ENCODE measurements around the gene BCAP31.
"Not testable (repeated sequence)": the region's sequence is repeated elsewhere in the genome, so short reads cannot be mapped to it uniquely, and the experiment has no call there.

The BCAP31 gene

DNA sequence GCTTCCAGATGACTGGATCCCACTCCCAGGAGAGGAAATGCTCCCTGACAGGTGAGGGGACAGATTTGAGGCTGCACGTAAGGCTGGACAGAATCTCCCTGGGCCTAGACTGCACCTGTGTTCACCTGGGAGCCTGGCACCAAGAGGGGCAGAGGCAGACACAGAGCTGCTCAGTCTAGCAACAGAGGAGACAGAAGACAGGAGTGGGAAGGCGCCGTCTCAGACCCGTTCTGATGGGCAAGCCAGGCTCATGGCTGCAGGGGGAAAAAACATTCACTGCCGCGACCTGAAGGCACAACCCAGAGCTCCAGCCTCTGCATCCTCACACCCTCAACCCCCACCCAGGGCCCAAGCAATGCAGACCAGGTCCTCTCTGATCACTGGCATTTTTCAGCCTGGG, 16.8 kb downstream of the BCAP31 start:
- DNase-seq: no peak

DNA sequence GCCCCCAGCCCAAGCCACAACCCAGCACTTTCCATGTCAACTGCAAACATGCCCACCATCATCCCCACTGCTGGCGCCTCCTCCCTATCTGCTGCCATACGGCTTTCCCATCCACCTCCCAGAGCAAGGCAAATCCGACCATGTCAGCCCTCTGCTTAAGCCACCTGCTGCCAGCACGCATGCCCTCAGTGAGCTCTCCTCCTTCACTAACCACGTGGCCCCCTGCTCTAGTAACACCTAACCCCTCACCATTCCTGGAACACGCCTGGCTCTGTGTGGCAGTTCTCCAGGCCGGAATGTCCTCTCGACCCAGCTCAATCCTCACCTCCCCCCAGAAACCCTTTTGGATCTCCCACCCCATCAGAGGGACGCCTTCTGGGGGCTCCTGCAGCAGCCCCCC, 17.4 kb downstream of the BCAP31 start:
- DNase-seq: no peak

DNA sequence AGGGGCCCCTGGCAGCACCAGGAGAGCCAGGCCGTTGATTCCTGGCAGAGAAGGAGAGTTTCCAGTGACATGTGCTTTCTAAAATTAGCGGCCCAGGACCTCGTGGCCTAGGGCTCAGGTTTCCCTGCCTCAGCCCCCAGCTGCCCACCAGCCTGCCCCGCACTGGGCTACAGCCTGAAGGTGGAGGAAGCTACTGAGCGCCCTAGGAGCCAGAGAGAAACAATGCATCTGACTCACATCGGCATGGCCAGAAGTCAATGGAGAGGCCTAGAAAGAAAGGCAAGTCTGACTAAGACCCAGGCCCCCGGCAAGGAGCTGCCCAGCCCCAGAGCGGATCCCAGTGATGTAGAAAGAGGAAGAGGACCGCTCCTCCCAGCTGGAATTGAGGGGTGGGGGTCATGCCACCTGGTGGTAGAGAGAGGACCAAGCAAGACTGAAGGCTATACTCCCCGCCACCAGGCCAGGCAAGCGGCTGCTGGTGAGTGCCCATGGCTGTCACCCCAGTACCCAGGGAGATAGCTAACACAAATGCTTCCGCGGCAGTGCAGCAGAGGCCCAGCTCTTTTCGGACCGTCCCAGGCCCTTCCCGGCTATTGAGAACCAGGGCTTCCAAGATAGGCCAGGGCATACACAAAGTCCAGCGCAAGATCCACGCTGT, 18.7 kb downstream of the BCAP31 start:
- DNase-seq: not testable (repeated sequence)

DNA sequence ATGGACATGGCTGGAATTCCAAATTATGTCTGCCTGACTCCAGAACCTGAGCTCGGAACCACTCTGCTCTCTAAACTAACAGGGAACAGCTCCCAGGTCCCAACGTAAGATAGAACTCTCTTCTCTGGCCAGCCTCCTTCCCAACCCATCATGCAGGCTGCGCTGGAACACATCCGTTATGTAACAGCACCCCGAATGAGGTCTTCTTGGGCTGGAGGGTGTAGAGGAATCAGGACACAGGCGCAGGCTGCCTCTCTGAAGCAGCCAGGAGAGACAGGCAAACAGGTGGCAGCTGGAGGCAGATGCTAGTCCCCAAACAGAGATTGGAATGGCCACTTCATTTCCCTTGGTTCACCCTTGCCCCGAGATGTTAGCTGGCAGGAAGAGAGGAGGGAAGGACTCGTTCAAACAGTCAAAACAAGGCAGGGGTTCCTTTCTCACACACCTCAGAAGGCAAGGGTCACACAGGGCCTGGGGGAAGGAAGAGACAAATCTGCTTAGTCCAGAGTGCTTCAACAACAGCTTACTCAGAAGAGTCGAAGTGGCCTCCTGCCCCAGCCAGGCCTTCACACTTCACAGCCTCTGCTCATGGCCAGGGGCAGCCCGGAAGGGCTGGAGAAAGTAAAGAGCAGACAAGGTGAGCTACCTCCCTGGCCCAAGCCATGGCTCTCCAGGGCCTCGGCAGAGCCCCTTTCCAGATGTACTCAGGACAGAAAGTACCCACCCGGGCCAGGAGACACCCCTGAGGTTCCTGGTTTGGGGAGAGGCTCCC, 19.4 kb downstream of the BCAP31 start:
- not testable (repeated sequence) for DNase-seq

DNA sequence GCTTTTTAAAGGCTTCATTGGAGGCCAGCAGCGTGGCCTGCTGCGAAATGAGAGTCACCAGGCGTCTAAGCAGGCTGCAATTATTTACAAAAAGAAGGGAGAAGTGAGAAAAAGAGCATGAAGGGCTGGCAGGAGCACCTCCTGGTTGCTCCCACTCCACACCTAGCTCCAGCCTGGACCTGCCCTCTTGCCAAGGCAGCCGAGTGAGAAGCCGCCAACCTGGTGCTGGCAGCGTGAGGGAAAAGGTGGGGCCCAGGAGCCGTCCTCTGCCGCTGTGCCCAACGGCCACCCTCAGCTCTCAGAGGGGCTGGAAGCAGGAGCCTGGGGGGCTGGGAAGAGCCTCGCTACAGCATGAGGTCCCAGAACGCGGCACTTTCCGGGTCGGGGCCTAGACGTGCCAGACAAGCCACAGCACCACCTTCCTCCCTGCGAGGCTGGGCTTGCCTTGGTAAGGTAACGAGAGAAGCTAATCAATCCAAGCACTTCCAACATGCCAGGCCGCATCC, 20.1 kb downstream of the BCAP31 start:
- DNase-seq: no peak

DNA sequence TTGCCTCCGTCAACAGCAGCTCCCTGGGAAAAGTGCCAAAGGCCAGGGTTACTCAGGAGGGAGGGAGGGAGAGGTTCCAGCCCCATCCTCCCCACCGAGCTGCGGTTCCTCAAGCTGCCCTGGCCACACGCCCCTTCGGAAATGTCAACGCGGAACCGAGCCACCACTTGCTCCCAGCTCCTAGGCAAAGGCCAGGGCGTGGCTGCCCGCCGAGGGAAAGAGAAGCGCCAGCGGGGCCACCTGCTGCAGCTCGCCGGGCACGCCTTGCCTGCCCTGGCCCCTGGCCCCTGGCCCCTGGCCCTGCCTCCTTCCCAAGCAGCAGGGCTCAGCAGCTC, 21.2 kb downstream of the BCAP31 start:
- DNase-seq: no peak

DNA sequence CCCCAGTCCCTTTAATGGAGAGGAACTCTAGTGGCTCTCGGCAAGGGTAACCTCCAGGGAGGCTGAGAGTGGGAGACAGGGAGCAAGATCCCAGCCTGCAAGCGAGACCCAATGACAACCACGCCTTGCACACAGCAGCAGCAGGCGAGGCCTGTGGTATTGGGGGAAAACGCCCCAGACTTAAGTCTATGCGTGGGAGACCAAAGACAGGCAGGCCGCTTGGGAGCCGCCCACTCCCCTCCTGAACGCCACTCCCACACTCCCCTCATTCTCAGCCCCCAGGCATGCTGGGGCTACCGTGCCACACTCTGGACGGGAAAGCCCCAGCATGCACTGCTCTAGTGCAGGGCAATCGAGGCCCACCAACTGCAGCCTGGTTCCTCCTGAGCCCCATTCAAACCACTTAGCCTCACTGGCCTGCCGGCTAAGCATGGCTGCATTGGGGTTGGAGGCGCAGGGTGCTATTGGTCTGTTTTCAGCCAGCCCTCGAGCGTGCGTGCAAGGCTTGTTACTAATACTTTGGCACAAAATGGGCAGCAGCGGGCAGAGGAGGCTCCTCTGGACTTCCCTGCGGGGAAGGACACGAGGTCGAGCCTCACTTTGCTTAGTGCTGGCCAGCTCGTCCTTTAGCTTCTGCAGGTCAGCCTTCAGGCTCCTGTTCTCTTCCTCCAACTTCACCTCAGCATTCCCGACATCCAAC, 21.7 kb downstream of the BCAP31 start:
- no peak for DNase-seq

DNA sequence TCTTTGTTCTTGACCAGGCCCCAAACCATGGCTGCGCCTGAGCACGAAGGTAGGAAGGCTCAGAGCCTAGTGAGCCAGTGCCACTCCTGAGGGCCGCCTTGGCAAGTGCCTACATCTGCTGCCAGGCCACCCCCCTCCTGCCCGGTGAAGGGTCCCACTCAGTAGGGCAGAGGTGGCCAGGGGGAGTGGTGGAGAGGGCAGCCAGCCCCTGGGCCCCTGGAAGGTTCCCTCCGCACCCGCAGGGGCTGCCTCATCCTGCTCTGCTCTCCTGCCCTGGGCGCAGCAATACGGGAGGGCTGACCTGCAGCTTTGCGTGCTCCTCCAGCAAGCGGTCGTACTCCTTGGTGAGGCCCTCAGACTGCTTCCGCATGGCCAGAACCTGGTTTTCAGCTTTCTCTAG, 22.5 kb downstream of the BCAP31 start:
- no peak for DNase-seq

DNA sequence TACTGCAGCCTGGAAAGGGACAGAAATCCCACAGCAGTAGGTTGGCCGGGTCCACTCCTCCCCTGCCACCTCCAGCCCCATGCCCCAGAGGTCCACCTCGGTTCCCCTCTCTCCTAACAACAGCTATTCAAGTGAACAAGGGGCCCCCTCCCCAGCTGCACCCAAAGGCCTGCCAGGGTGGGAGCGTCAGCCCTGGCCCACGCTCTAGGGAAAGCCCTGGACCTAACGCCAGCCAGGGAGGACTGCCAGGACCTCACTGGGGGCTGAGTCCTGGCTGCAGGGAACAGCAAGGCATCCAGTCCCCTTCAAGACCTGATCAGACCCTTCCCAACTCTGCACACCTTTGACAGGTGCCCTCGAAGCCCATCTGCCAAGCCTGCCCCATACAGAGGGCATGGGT, 23.2 kb downstream of the BCAP31 start:
- DNase-seq: no peak

DNA sequence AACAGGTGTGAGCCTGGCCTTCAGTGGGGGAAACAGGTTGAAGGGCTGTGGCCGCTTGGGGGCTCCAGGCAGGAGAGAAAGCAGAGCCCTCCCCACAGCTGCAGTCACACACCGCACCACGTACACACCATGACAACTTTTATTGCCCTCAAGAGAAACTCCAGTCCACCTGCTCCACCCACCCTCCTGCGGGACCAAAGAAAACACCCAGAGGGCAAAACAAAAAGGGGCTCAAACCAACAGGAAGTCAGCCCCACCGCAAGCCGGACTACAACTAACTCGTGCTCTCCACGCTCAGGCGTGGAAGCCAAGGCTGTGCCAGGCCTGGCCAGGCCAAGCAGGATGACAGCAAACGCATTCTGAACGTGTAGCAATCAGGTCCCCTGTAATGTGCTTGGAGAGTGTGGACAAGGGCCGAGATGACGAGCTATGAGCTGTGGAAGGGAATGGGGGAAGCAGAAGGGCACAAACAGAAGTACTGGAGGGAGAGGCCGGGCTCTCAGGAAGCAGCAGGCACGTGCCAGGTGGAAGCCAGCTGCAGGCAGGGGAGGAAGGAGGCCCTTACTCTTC, 23.7 kb downstream of the BCAP31 start:
- no peak for DNase-seq

DNA sequence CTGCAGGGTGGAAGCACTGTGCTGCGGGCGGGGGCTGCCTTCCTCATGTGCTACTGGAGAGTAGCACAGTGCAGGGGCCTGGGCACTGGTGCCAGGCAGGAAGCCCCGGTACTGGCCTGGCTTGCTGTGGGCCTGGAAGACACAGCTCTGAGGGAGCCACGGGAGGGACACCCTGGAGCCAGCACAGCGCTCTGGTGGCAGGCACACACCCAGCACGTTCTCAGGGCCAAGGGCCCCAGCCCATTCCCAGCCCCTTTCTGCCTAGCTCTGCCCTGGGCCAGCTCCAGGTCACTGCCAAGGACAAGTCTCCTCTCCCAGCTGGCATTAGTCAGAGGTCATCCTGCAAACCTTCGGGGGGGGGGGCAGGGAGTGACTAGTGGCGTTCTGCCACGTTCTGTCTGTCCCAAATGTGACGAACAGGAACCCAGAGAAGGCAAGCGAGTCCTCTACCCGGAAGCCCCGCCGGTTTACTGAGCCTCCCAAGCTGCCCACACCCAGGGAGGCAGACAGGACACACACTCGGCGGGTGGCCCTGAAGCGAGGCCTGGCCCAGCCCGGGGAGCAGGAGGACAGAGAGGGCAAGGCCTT, 24.3 kb downstream of the BCAP31 start:
- not testable (repeated sequence) for DNase-seq

DNA sequence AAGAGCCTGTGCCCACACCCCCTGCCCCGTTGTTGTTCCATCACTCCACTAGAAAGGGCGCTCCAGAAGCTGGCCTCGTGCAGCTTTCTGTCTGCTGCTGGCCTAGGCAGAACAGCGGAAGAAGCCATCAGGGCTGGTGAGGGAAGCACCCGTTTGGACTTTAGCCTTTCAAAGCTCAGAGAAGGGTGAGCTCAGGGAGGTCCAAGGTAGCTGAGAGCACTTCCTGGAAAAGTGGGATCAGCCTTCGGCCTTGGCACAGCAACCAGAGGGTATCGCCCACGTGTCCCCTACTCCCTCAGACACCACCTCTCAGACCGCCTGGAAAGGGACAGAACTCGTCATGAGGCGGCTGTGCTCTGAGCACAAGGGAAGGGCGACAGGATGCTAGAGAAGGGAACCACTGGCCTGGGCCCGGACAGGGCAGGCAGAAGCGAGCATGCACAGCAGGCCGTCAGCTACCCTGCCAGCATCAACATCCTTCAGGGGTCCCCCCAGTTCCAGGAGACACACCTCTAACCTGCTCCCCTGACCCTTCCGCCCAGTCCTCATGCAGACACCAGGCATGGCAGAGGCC, 24.9 kb downstream of the BCAP31 start:
- DNase-seq: not testable (repeated sequence)

DNA sequence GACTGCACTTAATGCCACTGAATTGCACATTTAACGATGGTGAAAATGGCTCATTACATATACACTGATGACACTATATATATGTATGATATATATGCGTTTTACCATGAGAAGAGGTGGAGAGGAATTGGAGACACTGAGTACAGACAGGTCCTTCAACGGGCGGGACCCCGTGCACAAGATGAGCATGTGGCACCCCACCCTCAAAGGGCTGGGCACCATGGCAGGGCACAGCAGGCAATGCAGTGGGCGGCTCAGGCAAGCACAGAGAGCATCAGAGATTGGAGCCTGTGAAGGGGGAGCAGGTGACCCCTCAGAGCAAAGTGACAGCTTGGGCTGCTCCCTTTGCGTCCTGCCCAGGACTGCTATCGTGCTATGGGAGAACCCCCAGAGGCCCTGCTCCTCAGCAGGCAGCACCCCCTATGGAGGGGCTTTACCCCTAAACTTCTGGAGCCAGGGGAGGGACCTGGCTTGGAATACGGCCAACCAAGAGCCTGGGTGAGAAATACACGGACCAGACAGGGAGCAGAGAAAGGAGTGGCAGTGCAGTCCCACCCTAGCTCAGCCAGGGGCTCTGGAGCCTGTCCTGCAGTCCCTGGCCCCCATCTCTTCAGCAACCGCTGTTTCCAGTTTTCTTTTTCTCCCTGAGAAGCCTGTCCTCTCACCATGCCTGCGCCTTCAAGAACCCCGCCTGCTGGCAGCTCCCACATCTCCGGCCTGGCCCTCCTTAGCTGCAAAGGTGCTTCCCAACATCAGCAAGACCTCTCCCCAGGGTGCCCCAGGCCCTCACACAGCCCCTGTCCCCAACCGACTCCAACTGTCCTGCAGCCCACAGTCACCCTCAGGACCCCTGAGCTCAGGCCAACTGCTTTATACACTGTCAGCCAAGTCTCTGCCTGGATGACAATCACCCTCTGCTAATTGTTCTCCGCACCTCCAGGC, 26.0 kb downstream of the BCAP31 start:
- DNase-seq: no peak

DNA sequence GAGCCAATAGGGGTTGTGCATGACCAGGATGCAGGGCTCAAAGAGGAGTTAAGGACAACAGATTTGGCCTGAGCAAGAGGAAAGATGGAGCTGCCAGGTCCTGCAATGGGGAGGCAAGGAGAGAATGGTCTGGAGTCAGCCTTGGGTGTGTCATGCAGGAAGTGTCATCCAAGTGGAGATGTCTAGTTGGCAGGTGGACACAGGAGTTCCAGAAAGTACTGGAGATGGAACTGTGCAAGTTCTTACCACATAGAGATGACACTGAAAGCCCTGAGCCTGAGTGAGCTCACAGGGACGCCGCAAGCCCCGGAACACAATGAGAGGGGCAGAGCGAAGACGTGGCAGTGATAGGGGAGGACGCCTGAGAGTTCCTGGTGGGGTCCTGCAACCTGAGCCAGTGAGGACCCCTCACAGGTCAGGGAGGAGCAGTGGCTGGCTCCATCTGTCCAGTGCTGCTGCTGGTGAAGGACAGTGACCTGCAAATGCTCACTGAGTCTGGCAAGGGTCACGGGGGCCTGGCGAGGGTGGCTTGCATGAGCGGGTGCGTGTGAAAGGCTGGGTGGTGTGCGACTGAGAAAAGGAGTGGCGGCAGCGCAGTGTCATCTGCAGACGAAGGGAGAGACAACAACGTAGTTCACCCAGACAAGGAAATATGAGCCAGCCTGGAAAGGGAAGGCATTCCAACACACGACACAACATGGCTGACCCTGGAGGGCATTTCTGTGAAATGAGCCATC, 27.0 kb downstream of the BCAP31 start:
- not testable (repeated sequence) for DNase-seq

DNA sequence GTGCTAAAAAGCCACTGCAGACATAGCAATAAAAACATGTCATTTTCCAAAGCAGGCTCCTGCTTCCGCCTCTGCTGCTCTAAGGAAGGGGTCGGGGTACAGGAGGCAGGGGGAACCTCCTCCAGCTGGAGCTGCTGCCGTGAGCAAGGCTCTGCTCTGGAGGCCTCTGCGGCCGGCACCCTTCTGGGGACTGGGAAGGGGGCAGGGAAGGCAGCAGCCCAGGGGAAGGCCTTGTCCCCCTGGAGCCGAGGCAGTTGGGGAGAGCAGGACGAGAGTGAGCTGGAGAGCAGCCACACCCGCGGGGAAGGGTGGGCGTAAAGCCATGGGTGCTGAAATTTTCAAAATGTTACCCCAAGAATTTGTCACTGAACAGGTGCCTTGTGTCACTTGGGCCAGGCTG, 27.6 kb downstream of the BCAP31 start:
- DNase-seq: not testable (repeated sequence)

DNA sequence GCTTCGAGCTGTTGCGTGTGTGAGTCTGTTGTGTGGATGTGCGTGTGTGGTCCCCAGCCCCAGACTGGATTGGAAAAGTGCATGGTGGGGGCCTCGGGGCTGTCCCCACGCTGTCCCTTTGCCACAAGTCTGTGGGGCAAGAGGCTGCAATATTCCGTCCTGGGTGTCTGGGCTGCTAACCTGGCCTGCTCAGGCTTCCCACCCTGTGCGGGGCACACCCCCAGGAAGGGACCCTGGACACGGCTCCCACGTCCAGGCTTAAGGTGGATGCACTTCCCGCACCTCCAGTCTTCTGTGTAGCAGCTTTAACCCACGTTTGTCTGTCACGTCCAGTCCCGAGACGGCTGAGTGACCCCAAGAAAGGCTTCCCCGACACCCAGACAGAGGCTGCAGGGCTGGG, 28.1 kb downstream of the BCAP31 start:
- no peak for DNase-seq

DNA sequence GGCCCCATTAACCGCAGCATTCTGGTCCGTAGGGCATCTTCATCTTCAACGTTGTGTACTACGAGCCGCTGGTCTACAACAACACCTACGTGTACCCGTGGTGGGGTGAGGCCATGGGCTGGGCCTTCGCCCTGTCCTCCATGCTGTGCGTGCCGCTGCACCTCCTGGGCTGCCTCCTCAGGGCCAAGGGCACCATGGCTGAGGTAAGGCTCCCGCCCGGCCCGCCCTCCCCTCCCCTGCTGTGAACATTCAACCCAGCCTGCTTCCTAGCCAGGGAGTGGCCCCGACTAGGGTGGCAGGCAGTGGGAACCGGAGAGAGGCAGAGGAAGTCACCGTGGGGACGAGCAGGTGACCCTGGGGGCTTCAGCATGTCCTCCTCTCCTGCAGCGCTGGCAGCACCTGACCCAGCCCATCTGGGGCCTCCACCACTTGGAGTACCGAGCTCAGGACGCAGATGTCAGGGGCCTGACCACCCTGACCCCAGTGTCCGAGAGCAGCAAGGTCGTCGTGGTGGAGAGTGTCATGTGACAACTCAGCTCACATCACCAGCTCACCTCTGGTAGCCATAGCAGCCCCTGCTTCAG, 29.4 kb downstream of the BCAP31 start:
- DNase-seq: no peak

DNA sequence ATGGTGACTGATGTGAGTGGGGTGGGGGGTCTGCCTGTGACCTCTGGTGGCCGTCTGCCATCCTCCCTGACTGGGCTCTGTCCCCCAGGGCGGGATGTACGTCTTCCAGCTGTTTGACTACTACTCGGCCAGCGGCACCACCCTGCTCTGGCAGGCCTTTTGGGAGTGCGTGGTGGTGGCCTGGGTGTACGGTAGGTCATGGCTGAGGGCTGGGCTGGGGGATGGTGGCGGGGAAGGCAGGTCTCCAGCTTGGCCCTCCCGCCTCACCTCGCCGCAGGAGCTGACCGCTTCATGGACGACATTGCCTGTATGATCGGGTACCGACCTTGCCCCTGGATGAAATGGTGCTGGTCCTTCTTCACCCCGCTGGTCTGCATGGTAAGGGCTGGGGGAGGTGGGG, 29.9 kb downstream of the BCAP31 start:
- DNase-seq: not testable (repeated sequence)

DNA sequence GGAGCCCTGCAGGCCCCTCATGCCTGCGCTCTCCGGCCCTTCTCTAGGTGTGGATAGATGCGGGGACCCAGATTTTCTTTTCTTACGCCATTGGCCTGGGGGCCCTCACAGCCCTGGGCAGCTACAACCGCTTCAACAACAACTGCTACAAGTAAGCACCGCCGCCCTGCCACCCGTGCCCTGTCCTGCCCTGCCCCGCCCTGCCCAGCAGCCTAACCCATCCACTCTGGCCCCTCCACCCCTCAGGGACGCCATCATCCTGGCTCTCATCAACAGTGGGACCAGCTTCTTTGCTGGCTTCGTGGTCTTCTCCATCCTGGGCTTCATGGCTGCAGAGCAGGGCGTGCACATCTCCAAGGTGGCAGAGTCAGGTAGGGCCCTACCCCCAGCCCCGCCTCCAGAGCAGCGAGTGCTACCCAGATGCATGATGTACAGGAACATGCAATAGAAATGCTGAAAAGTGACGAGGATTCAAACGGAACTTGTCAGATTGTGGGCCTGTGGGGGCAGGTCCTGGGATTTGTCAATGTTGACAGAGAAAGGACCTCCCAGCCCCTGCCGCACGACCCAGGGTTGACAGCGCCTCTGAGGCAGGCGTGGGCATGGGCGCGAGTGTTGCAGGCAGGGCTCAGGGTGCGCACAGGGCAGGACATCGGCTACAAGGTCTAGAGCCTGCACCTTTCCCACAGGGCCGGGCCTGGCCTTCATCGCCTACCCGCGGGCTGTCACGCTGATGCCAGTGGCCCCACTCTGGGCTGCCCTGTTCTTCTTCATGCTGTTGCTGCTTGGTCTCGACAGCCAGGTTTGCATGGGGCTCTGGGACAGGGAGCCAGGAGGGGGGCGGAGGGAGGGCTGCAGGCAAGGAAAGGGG, 30.7 kb downstream of the BCAP31 start:
- no peak for DNase-seq

All from right hindlimb (tissue), 1 donor.